ENCODE data around the gene FHOD3. TPM values are rescaled to one million over a fixed set of nuclear protein-coding genes. Genes with fewer than 3 reads are reported as not detected.
A peak's percentile ranks its signal among the peaks of the same experiment; 100 is the strongest.

Gene FHOD3
- total RNA-seq, 2 donors from 2014 or later: 66.0 to 114 TPM

GRCh38 chr18:36284268-36284667, 13.2 kb upstream of the FHOD3 start:
- H3K9me3 ChIP-seq: peaks cover 0 to 11% of the 10 kb centered on the region in 2 donors
- no peaks in the 10 kb centered on the region for H3K4me1 ChIP-seq
- no peak for DNase-seq (ENCODE audit: low spot score)
- no peaks in the 10 kb centered on the region for H3K36me3 ChIP-seq
- no peak for TF ChIP-seq CTCF (IDR thresholded peaks at IDR 0.05)
- H3K4me3 ChIP-seq: no peak overlapping the region
- H3K27ac ChIP-seq: no peak overlapping the region
- no peaks in the 10 kb centered on the region for H3K27me3 ChIP-seq

DNA sequence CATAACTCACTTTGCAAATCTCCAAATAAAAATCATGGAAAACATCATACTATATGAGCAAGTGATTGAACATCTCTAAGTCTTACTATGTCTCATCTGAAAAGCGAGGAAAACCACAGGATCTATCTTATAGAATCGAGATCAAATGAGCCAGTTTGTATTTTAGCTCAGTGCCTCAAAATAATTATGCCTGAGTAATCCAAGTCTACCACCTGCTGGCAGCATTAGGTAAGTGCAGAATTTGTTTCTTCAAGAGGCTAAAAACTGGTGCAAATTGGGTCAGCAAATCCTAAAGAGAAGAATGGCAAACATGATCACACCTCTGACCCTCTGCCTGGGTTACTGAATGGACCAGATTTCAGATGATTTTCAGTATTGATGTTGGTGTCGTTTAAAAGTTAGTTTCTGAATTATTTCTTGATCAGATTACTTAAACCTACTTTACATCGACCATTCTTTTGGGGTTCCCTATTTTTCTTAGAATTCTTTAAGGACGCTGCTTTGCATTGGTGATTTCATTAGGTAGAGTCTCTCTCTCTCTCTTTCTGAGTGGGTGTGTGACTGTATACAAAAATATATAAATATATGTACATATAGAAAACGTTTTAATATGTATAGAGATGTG, 12.7 kb upstream of the FHOD3 start:
- H3K36me3 ChIP-seq: no peaks in the 10 kb centered on the region
- TF ChIP-seq CTCF (IDR thresholded peaks at IDR 0.05): peak; percentile 75 to 91
- no peaks in the 10 kb centered on the region for H3K4me1 ChIP-seq
- H3K4me3 ChIP-seq: no peak overlapping the region
- H3K27ac ChIP-seq: no peak overlapping the region
- no peaks in the 10 kb centered on the region for H3K27me3 ChIP-seq
- DNase-seq (ENCODE audit: low spot score): no peak
- peaks cover 0 to 11% of the 10 kb centered on the region in 2 donors for H3K9me3 ChIP-seq

- DNase-seq (ENCODE audit: low spot score): no peak
- peaks cover 0 to 11% of the 10 kb centered on the region in 2 donors for H3K9me3 ChIP-seq
- H3K4me3 ChIP-seq: no peak overlapping the region
- no peaks in the 10 kb centered on the region for H3K36me3 ChIP-seq
- no peaks in the 10 kb centered on the region for H3K4me1 ChIP-seq
- H3K27ac ChIP-seq: no peak overlapping the region
- H3K27me3 ChIP-seq: no peaks in the 10 kb centered on the region
- no peak for TF ChIP-seq CTCF (IDR thresholded peaks at IDR 0.05)
These were observed 9.9 kb upstream of the FHOD3 start for GRCh38 chr18:36287653-36288052.

GRCh38 chr18:36288689-36289088, 8.8 kb upstream of the FHOD3 start:
- H3K4me1 ChIP-seq: no peaks in the 10 kb centered on the region
- no peaks in the 10 kb centered on the region for H3K36me3 ChIP-seq
- H3K4me3 ChIP-seq: no peak overlapping the region
- TF ChIP-seq CTCF (IDR thresholded peaks at IDR 0.05): no peak
- H3K9me3 ChIP-seq: peaks cover 0 to 11% of the 10 kb centered on the region in 2 donors
- no peak overlapping the region for H3K27ac ChIP-seq
- no peaks in the 10 kb centered on the region for H3K27me3 ChIP-seq
- DNase-seq (ENCODE audit: low spot score): no peak

- H3K4me3 ChIP-seq: no peak overlapping the region
- no peak for TF ChIP-seq CTCF (IDR thresholded peaks at IDR 0.05)
- peaks cover 0 to 3% of the 10 kb centered on the region in 2 donors for H3K27me3 ChIP-seq
- no peaks in the 10 kb centered on the region for H3K36me3 ChIP-seq
- peaks cover 0 to 2% of the 10 kb centered on the region in 2 donors for H3K9me3 ChIP-seq
- H3K4me1 ChIP-seq: peaks cover 0 to 23% of the 10 kb centered on the region in 2 donors
- no peak for DNase-seq (ENCODE audit: low spot score)
- H3K27ac ChIP-seq: no peak overlapping the region
These were observed 3.5 kb upstream of the FHOD3 start for GRCh38 chr18:36294031-36294430.

DNA sequence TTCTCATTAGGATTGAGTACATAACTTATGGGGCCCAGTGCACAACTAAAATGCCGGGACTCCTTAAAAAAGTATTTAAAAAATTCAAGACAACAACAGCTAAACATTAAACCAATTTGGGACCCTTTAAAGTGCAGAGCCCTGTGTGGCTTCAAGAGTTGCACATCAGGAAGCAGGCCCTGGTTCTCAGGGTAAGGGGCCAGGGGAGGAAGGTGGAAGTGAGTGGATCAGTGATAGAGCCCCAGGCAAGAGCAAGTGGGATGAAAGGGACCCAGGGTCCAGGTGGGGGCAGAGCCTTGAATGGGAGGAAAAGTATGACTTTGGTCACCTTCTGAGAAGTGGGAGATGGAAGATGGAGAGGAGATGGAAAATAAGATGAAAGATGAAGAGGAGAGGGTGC, 2.3 kb upstream of the FHOD3 start:
- Histone ChIP-seq H3K27me3 (peaks cover 0 to 3% of the 10 kb centered on the region in 2 donors), H3K36me3 (no peaks in the 10 kb centered on the region), H3K9me3 (no peaks in the 10 kb centered on the region), H3K4me1 (peaks cover 0 to 33% of the 10 kb centered on the region in 2 donors), H3K4me3 (no peak overlapping the region), H3K27ac (no peak overlapping the region)
- TF ChIP-seq CTCF (IDR thresholded peaks at IDR 0.05): no peak
- DNase-seq (ENCODE audit: low spot score): no peak

All from right atrium auricular region (tissue), 2 donors.